HL-60 (cell line): ENCODE results near the gene WDFY2.

ENCODE experiments used
- CTCF ChIP-seq: IDR thresholded peaks from one replicate; pipeline ENCODE4 v1.5.1; 2011; ENCODE audit warnings: low read length, control low read depth, inconsistent platforms; ENCODE audit not compliant: insufficient read depth
- POLR2AphosphoS5 ChIP-seq: IDR thresholded peaks from 2 replicates; pipeline ENCODE4 v1.6.1; 2012; ENCODE audit warnings: low read depth
- REST ChIP-seq: IDR thresholded peaks from 2 replicates; pipeline ENCODE4 v1.6.1; 2012; ENCODE audit warnings: low read depth; ENCODE audit not compliant: insufficient replicate concordance
- SPI1 ChIP-seq: IDR thresholded peaks from 2 replicates; pipeline ENCODE4 v1.6.1; 2012; ENCODE audit warnings: low read depth, mild to moderate bottlenecking, borderline replicate concordance

- TF ChIP-seq POLR2AphosphoS5 (no peak), CTCF (no peak), REST (no peak), SPI1 (no peak)
These were observed 193.7 kb downstream of the WDFY2 start for GRCh38 chr13:51777921-51778320.
